GM18517 (cell line): ENCODE data around the gene PCK2.

ENCODE experiments used
- ATAC-seq: cut with Tn5 transposase; IDR thresholded peaks from one replicate; pipeline ENCODE4 v1.9.1; 2021; ENCODE audit warnings: mild to moderate bottlenecking, moderate library complexity; ENCODE audit not compliant: unreplicated experiment

PCK2 gene

GRCh38 chr14:24150567-24150966, 56.5 kb downstream of the PCK2 start:
- no peak for ATAC-seq

- no peak for ATAC-seq
These were observed 56.9 kb downstream of the PCK2 start for GRCh38 chr14:24150993-24151392.

GRCh38 chr14:24151404-24152080, 57.4 kb downstream of the PCK2 start:
- no peak for ATAC-seq
